Inflammatory macrophage treated with lipopolysaccharide for 1 hour (primary cell): ENCODE data around the gene COPZ2.
"Not testable (repeated sequence)": the region's sequence is repeated elsewhere in the genome, so short reads cannot be mapped to it uniquely, and the experiment has no call there.

Experiments used
- DNase-seq, 2 donors: peaks; one replicate each; pipeline ENCODE4 v3.0.0-alpha.2; 2020 to 2022

Gene COPZ2

GRCh38 chr17:48027322-48027981 lies 10.1 kb downstream of the COPZ2 start:
- no peak for DNase-seq

GRCh38 chr17:48026502-48027321 lies 10.9 kb downstream of the COPZ2 start:
- peak in 1 of 2 donors; percentile 66 for DNase-seq

- no peak for DNase-seq
Observed at GRCh38 chr17:48025904-48026501, 11.6 kb downstream of the COPZ2 start.

GRCh38 chr17:48025040-48025903 lies 12.3 kb downstream of the COPZ2 start:
- DNase-seq, result peak; percentile 96 to 99

- peak in 1 of 2 donors; percentile 40 for DNase-seq
Observed at GRCh38 chr17:48024149-48025039, 13.2 kb downstream of the COPZ2 start.

GRCh38 chr17:48023400-48024148 lies 14.0 kb downstream of the COPZ2 start:
- peak in 1 of 2 donors; percentile 61 for DNase-seq

- no peak for DNase-seq
Observed at GRCh38 chr17:48022901-48023300, 14.7 kb downstream of the COPZ2 start.

GRCh38 chr17:48021934-48022333 lies 15.7 kb downstream of the COPZ2 start:
- DNase-seq, result peak; percentile 60 to 78

GRCh38 chr17:48017817-48018158 lies 19.8 kb downstream of the COPZ2 start:
- DNase-seq, result not testable (repeated sequence)

GRCh38 chr17:48016112-48016511 lies 21.5 kb downstream of the COPZ2 start:
- DNase-seq, result no peak

GRCh38 chr17:48014595-48015111 lies 22.9 kb downstream of the COPZ2 start:
- no peak for DNase-seq

- DNase-seq, result no peak
Observed at GRCh38 chr17:48013876-48014594, 23.6 kb downstream of the COPZ2 start.

GRCh38 chr17:48012654-48013053 lies 24.9 kb downstream of the COPZ2 start:
- no peak for DNase-seq

- no peak for DNase-seq
Observed at GRCh38 chr17:48012151-48012520, 25.5 kb downstream of the COPZ2 start.

GRCh38 chr17:48011405-48012150 lies 26.0 kb downstream of the COPZ2 start:
- no peak for DNase-seq

- no peak for DNase-seq
Observed at GRCh38 chr17:48010193-48010592, 27.4 kb downstream of the COPZ2 start.

- peak; percentile 51 to 71 for DNase-seq
Observed at GRCh38 chr17:48006936-48007709, 30.5 kb downstream of the COPZ2 start.

GRCh38 chr17:48004983-48005382 lies 32.6 kb downstream of the COPZ2 start:
- DNase-seq, result no peak
